NOMO-1 treated with DMSO at 0.1 percent for 48 hours (cell line): ENCODE data around the gene UBA7.
A peak's percentile ranks its signal among the peaks of the same experiment; 100 is the strongest.
"Not testable (repeated sequence)": the region's sequence is repeated elsewhere in the genome, so short reads cannot be mapped to it uniquely, and the experiment has no call there.

Experiments used
- DNase-seq: peaks from one replicate; lab custom pipeline; 2025; ENCODE audit not compliant: unreplicated experiment; lab: John Stamatoyannopoulos, UW

Gene UBA7

DNA sequence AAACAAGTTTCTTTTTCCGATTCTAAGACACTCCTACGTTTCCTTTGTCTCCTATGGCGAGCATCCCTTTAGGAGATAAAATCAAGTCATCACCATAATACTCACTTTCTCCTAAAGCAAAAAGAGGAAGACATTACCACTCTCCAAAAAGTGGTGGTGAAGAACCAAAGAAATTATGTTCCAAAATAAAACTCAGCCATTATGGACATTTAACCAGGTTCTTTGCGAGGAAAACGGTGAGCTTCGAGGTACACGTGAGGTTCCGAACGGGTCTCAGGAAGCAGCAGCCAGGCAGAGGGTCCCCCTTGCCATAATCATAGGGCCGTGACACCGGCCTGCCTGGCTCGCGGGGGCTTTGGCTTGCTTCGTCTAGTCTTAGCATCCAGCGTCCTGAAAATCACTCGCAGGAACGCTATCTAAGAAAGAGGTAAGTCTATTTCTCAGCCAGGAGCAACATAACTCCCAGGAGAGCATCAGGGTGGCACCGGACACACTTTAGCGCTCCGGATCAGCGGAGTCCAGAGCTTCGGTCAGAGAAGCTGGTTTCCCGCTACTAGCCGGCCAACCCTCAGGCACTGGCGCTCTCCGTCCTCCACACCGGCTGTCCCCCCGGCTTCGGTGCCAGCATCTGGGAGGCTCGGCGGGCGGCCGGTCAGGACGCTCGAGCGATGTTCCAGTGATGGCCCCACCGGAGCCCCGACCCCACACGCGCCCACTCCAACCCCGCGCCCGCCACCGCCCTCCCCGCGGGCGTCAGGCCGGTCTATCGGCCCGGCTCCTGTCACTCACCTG lies 28.0 kb downstream of the UBA7 start:
- peak; percentile 21 for DNase-seq

DNA sequence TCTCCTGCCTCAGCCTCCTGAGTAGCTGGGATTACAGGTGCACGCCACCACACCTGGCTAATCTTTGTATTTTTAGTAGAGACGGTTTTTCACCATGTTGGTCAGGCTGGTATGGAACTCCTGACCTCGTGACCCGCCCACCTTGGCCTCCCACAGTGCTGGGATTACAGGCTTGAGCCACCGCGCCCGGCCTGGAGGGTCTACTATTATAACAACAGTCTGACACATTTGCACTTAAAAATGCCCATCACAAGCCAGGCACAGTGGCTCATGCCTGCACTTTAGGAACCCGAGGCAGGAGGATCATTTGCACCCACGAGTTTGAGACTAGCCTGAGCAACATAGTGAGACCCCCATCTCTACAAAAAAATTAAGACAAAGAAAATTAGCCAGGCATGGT lies 31.5 kb downstream of the UBA7 start:
- DNase-seq, result not testable (repeated sequence)

DNA sequence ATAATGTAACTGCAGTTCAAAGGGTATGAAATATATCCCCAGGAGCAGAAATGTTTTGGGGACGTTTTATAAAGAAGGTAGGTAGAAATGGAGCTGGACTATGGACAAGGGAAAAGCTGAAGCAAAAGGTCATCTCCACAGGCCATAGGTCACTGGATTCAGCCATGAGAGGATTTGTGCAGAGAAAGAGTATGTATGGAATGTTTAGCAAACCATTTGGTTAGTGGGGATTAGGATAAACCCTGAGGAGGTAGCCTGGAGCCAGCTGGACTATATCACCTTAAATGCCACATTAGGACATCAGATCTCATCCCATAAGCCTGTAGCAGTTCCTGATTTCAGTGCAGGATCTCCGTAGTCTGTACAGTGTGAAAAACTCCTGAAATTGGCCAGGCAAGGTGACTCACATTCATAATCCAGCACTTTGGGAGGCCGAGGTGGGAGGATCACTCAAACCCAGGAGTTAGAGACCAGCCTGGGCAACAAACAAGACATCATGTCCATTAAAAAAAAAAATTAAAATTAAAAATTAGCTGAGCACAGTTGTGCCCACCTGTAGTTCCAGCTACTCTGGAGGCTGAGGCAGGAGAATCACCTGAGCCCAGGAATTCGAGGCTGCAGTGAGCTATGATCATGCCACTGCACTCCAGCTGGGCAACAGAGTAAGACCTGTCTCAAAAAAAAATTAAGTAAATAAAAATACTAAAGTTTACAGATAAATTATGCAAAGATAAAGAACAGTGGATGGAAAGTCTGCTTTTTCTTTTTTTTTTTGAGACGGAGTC lies 32.1 kb downstream of the UBA7 start:
- no peak for DNase-seq

DNA sequence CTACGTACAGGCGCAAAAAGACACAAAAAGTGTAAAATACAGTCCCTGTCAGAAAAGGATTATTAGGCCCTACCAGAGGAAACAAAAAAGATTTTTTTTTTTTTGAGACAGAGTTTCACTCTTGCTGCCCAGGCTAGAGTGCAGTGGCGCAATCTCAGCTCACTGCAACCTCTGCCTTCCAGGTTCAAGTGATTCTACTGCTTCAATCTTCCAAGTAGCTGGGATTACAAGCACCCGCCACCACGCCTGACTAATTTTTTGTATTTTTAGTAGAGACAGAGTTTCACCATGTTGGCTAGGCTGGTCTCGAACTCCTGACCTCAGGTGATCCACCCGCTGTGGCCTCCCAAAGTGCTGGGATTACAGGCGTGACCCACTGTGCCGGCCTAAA lies 32.8 kb downstream of the UBA7 start:
- not testable (repeated sequence) for DNase-seq

GRCh38 chr3:49780080-49780974 lies 33.4 kb downstream of the UBA7 start:
- DNase-seq, result no peak

GRCh38 chr3:49779358-49780079 lies 34.2 kb downstream of the UBA7 start:
- no peak for DNase-seq

DNA sequence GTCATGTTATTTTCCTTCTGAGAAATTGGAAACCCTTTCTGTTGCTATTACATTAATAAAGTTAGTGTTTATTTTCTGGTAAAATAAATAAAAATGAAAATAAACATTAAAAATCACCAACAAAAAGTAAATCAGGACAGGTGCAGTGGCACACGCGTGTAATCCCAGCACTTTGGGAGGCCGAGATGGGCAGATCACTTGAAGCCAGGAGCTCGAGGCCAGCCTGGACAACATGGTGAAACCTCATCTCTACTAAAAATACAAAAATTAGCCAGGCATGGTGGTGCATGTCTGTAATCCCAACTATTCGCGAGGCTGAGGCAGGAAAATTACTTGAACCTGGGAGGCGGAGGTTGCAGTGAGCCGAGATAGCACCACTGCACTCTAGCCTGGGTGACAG lies 37.7 kb downstream of the UBA7 start:
- DNase-seq, result not testable (repeated sequence)

GRCh38 chr3:49775538-49775937 lies 38.2 kb downstream of the UBA7 start:
- DNase-seq, result no peak

DNA sequence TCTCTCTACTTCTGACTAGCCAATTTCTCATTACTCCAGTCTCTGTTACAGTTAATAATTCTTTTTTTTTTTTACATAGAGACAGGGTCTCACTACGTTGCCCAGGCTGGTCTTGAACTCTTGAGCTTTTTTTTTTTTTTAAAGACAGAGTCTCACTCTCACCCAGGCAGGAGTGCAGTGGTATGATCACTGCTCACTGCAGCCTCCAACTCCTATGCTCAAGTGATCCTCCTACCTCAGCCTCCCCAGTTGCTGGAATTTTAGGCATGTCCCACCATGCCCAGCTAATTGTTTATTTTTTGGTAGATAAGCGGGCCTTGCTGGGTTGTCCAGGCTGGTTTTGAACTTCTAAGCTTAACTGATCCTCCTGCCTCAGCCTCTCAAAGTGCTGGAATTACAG lies 41.0 kb downstream of the UBA7 start:
- no peak for DNase-seq

GRCh38 chr3:49771340-49771938 lies 42.3 kb downstream of the UBA7 start:
- no peak for DNase-seq

DNA sequence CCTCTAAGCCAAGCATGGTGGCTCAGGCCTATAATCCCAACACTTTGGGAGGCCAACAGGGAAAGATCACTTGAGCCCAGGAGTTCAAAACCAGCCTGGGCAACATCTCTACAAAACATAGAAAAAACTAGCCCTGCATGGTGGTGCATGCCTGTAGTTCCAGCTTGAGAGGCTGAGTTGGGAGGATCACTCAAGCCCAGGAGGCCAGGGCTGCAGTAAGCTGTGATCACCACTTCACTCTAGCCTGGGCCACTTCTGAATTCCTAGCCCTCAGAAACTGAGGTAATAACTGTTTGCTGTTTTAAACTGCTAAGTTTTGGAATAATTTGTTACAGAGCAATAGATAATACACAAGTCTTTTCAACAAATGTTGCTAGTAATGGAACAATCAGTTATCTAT lies 43.8 kb downstream of the UBA7 start:
- no peak for DNase-seq

DNA sequence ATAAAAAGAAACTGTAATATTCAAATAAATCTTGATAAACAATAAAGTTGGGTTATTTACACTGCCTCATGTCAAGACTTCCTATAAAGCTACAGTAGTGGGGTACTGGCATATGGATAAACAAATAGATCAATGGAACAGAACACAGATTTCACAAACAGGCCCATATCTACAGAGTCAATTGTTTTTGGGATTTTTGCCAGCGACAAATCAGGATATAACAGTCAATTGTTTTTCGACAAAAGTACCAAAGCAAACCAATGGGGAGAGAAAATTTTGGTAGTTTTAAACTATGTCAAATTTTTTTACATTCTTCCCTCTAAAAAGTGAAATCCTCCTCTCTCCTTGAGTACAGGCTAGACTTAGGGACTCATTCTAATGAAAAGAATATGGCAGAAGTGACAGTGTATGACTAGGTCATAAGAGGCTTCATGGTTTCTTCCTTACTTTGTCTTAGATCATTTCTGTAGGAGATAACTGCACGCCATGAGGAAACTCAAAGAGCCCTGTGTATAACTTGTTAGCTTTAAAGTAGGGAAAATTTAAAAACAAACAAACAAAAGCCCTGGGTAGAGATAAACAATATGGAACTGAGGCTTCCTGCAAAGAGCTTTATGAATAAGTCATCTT lies 44.4 kb downstream of the UBA7 start:
- DNase-seq, result no peak

DNA sequence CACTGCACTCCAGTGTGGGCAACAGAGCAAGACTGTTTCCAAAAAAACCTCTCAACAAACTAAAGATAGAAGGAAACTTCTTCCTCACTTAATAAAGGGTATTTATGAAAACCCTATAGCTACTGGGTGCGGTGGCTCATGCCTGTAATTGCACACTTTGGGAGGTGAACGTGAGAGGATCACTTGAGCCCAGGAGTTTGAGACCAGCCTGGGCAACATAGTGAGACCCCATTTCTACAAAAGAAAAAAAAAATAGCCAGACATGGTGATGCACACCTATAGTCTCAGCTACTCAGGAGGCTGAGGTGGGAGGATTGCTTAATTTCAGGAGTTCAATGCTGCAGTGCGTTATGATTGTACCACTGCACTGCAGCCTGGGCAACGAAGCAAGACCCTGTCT lies 49.8 kb downstream of the UBA7 start:
- no peak for DNase-seq

DNA sequence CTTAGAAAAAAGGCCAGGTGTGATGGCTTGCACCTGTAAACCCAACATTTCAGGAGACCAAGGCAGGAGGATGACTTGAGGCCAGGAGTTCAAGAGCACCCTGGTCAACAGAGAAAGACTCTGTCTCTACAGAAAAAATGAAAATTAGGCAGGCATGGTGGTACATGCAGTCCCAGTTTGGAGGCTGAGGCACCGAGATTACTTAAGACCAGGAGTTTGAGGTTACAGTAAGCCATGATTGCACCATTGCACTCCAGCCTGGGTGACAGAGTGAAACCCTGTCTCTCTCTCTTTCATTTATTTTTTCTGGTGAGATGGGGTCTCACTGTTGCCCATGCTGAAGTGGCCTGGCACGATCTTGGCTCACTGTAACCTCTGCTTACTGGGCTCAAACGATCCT lies 52.1 kb downstream of the UBA7 start:
- DNase-seq, result no peak

DNA sequence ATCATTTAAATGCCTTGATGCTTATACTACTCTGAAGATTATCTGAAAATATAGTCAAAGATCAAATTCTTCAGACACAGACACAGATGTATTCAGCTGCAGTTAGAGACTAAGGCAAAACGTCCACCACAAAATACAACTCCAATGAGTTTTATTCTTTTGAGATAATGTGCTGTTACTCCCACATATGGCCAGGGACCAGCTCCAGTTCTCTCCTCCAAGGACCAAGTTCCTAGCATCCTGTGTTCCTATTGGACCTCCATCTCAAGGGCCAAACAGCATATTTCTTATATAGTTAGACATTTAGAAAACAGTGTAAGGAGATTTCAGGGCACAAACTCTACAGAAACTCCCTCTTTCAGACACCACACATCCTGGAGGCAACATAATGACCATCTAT lies 54.5 kb downstream of the UBA7 start:
- DNase-seq, result no peak

DNA sequence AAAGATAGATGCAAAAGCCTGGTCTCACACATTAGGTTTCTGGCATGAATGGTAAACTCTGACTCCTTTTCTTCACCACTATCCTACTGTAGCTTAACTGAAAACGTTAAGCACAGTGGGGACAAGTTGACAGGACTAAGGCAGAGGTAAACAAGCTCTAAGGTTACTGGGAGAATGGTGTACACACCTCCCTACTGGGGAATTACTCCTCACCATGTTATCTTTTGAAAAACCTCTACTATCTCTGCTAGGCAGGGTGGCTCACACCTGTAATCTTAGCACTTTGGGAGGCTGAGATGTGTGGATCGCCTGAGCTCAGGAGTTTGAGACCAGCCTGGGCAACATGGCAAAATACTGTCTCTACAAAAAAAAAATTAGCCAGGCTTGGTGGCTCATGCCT lies 56.6 kb downstream of the UBA7 start:
- DNase-seq, result no peak

GRCh38 chr3:49756036-49756435 lies 57.7 kb downstream of the UBA7 start:
- no peak for DNase-seq
